PC-9 (cell line): ENCODE data around the gene CDKN1C. TPM values are rescaled to one million over a fixed set of nuclear protein-coding genes. Genes with fewer than 3 reads are reported as not detected.

Experiments used
- BruUV-seq: library from RNA; stranded (reverse); fragments of 400-500 nt; replicated peaks from 2 replicates; lab custom pipeline; 2021; lab: Mats Ljungman, UMichigan
- CTCF ChIA-PET: fragments of 300-600 bp; sonication (Branson Sonifier 250); formaldehyde crosslinking; loops from one replicate; lab custom pipeline; 2022; ENCODE audit warnings: antibody characterized with exemption; lab: Charles Lee
- POLR2A ChIA-PET: fragments of 300-600 bp; sonication (Branson Sonifier 250); formaldehyde crosslinking; loops from one replicate; lab custom pipeline; 2022; ENCODE audit warnings: antibody characterized with exemption; ENCODE audit not compliant: unreplicated experiment; lab: Charles Lee
- DNase-seq, 2 experiments: peaks; one replicate each; pipeline versions ENCODE4 v3.0.0 to v3.0.0-alpha.2; 2015 to 2022; ENCODE audit warnings: mixed read lengths in 1 of 2
- H2AFZ ChIP-seq: fragments of 200-600 bp; sonication (generic); 2 replicates; pipeline ENCODE4 v1.8.1; 2017; ENCODE audit warnings: antibody characterized with exemption
- H3F3A ChIP-seq: fragments of 200-600 bp; sonication (generic); 2 replicates; pipeline ENCODE4 v1.8.1; 2017; ENCODE audit warnings: antibody characterized with exemption, mild to moderate bottlenecking, low read depth; ENCODE audit not compliant: insufficient read depth
- H3K27ac ChIP-seq: fragments of 200-600 bp; sonication (generic); 2 replicates; pipeline ENCODE4 v1.6.1; 2016; ENCODE audit warnings: mixed run types
- H3K27me3 ChIP-seq: fragments of 200-600 bp; sonication (generic); 2 replicates; pipeline ENCODE4 v1.6.1; 2016; ENCODE audit warnings: low read depth, mixed run types; ENCODE audit not compliant: insufficient read depth
- H3K36me3 ChIP-seq: fragments of 200-600 bp; sonication (generic); 2 replicates; pipeline ENCODE4 v1.6.1; 2016; ENCODE audit warnings: low read depth, mixed run types
- H3K4me1 ChIP-seq: fragments of 200-600 bp; sonication (generic); replicated peaks from 2 replicates; pipeline ENCODE4 v1.6.1; 2016; ENCODE audit warnings: mixed run types; ENCODE audit not compliant: insufficient read depth
- H3K4me2 ChIP-seq: fragments of 200-600 bp; sonication (generic); 2 replicates; pipeline ENCODE4 v1.6.1; 2017; ENCODE audit warnings: mixed run types
- H3K4me3 ChIP-seq: fragments of 200-600 bp; sonication (generic); 2 replicates; pipeline ENCODE4 v1.6.1; 2016; ENCODE audit warnings: mixed run types
- H3K79me2 ChIP-seq: fragments of 200-600 bp; sonication (generic); 2 replicates; pipeline ENCODE4 v1.6.1; 2017; ENCODE audit warnings: low read depth, mixed run types
- H3K9me2 ChIP-seq: fragments of 200-600 bp; sonication (generic); 2 replicates; pipeline ENCODE4 v1.8.1; 2017; ENCODE audit warnings: mild to moderate bottlenecking; ENCODE audit not compliant: insufficient read depth
- H3K9me3 ChIP-seq: fragments of 200-600 bp; sonication (generic); 2 replicates; pipeline ENCODE4 v1.8.1; 2016; ENCODE audit warnings: low read depth; ENCODE audit not compliant: insufficient read depth
- H4K20me1 ChIP-seq: fragments of 200-600 bp; sonication (generic); 2 replicates; pipeline ENCODE4 v1.8.1; 2017; ENCODE audit not compliant: insufficient read depth
- EZH2 ChIP-seq: fragments of 200-600 bp; sonication (generic); IDR thresholded peaks from 2 replicates; pipeline ENCODE4 v1.8.0; 2017; ENCODE audit warnings: antibody characterized with exemption, low read depth
- intact Hi-C: fragments of 100-400 bp; cut with micrococcal nuclease; formaldehyde crosslinking; loops from one replicate; pipeline ENCODE4 v1.10.0; 2022; ENCODE audit not compliant: unreplicated experiment
- total RNA-seq: library from RNA; stranded (reverse); gene quantifications from 2 replicates; pipeline ENCODE4 v1.2.3, GENCODE V29; 2021
- TF ChIP-seq, protein P1 (sequence below): fragments of 200-600 bp; sonication (generic); conservative IDR thresholded peaks from 2 replicates; pipeline ENCODE4 v1.6.1; 2017; ENCODE audit warnings: mixed run types, antibody characterized with exemption, mild to moderate bottlenecking, moderate library complexity

CDKN1C gene
- total RNA-seq, 1 experiment from 2014 or later, result 5.1 TPM

DNA sequence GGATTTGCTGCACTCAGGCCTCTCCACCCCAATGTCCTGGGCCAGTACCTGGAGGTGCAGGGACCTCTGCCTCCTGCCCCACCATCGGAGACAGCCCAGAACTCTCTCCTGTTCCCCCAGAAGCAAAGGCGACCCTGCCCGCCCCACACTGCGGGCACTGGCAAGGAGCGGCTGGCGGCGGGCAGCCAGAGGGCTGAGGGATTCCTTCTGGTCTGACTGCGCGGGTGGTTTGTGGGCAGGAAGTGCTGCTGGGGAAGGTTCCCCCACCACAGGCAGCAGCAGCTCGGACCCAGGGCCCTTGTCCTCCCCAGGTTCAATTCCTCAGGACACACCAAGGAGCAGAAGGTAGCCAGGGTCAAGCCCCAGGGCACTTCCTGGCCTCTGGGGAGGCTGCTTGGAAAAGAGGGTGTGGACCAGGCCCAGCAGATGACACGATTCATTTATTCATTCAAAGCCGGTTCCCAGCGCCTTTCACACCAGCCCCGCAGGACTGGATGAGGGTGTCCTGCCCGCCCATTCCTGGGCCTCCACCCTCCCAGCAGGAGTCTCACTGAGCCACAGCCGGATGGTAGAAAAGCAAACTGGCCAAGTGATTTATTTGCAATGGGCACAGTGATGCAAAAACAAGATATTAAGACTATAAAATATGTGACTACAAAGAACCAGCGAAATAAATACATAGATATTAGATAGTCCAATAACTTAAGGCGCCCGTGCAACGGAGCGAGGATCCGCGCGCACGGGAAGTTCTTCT lies 42.5 kb upstream of the CDKN1C start:
- CTCF ChIA-PET, result no interaction called here

DNA sequence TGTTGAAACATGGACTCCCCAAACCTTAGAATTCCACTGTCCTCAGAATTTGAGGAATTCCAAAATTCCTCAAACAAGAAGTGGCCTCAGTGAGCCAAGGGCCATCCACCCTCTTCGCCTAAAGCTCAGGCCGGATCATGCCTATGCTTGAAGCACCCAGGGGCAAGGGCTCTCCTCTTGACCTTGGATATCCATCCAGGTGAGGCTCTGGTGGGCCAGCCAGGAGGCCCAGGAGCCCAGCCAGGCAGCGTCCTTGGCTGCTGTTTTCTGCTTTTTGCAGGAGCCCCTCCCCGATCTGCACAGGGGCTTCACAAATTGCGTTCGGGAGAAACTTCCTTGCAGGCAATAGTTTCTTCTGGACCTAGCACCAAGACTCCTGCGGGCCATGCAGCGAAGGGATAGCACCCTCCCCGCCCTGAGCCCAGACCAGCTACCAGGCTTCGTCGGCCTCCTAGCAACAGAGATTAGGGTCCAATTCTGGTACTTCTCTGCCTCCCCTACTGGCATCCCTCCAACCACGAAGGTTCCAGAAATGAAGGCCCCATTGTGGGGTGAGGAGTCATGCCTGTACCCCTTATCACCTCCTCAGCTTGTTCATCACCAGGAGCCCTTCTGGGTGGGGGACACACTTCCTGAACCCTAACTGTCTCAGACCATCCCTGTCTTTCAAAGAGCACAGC lies 41.7 kb upstream of the CDKN1C start:
- intact Hi-C loops, result no loop called here
- H3K4me2 ChIP-seq, result peak overlapping the region; percentile 83
- no TSS peak for BruUV-seq
- H3K4me3 ChIP-seq, result peak overlapping the region; percentile 81; the same call in 1 of the 2 replicates
- H3F3A ChIP-seq, result peaks cover 5% of the 10 kb centered on the region; the same call in 1 of the 2 replicates
- no peak for DNase-seq
- peaks cover 28% of the 10 kb centered on the region for H3K79me2 ChIP-seq
- H3K9me2 ChIP-seq, result no peaks in the 10 kb centered on the region
- TF ChIP-seq, protein P1, sequence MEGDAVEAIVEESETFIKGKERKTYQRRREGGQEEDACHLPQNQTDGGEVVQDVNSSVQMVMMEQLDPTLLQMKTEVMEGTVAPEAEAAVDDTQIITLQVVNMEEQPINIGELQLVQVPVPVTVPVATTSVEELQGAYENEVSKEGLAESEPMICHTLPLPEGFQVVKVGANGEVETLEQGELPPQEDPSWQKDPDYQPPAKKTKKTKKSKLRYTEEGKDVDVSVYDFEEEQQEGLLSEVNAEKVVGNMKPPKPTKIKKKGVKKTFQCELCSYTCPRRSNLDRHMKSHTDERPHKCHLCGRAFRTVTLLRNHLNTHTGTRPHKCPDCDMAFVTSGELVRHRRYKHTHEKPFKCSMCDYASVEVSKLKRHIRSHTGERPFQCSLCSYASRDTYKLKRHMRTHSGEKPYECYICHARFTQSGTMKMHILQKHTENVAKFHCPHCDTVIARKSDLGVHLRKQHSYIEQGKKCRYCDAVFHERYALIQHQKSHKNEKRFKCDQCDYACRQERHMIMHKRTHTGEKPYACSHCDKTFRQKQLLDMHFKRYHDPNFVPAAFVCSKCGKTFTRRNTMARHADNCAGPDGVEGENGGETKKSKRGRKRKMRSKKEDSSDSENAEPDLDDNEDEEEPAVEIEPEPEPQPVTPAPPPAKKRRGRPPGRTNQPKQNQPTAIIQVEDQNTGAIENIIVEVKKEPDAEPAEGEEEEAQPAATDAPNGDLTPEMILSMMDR, result no peak
- TF ChIP-seq EZH2, result no peak
- peak overlapping the region; percentile 99; the same call in 1 of the 2 replicates for H3K27ac ChIP-seq
- ChIA-PET POLR2A (interaction anchor here (1.0 kb wide), 1 partner anchor 537 kb away, joined by 8 read pairs; no protein-coding TSS in a partner anchor), CTCF (no interaction called here)
- no peaks in the 10 kb centered on the region for H3K9me3 ChIP-seq
- no peak overlapping the region for H2AFZ ChIP-seq
- peaks cover 36% of the 10 kb centered on the region for H3K4me1 ChIP-seq
- no peaks in the 10 kb centered on the region for H3K27me3 ChIP-seq
- peaks cover 5% of the 10 kb centered on the region; the same call in 1 of the 2 replicates for H4K20me1 ChIP-seq
- no peaks in the 10 kb centered on the region for H3K36me3 ChIP-seq

More for the DNA sequence above, 42.5 kb upstream of the CDKN1C start:
- no peak overlapping the region for H2AFZ ChIP-seq
- peaks cover 11% of the 10 kb centered on the region for H3F3A ChIP-seq
- TF ChIP-seq, protein P1, result no peak
- no peak for TF ChIP-seq EZH2
- peak; percentile 56 to 57 for DNase-seq
- H3K27me3 ChIP-seq, result no peaks in the 10 kb centered on the region
- intact Hi-C loops, result loop anchor here (2.0 kb wide), 1 partner anchor 15 kb away; no protein-coding TSS in a partner anchor
- no TSS peak for BruUV-seq
- peak overlapping the region; percentile 99 for H3K27ac ChIP-seq
- H3K4me1 ChIP-seq, result peaks cover 44% of the 10 kb centered on the region
- POLR2A ChIA-PET, result interaction anchor here (0.6 to 1.0 kb wide), 2 partner anchors 34 to 538 kb away, joined by 5 to 8 read pairs; no protein-coding TSS in a partner anchor
- H3K4me3 ChIP-seq, result peak overlapping the region; percentile 81
- no peaks in the 10 kb centered on the region for H3K36me3 ChIP-seq
- peak overlapping the region; percentile 83 for H3K4me2 ChIP-seq
- no peaks in the 10 kb centered on the region for H3K9me3 ChIP-seq
- peaks cover 28% of the 10 kb centered on the region for H3K79me2 ChIP-seq
- peaks cover 5% of the 10 kb centered on the region; the same call in 1 of the 2 replicates for H4K20me1 ChIP-seq
- no peaks in the 10 kb centered on the region for H3K9me2 ChIP-seq

DNA sequence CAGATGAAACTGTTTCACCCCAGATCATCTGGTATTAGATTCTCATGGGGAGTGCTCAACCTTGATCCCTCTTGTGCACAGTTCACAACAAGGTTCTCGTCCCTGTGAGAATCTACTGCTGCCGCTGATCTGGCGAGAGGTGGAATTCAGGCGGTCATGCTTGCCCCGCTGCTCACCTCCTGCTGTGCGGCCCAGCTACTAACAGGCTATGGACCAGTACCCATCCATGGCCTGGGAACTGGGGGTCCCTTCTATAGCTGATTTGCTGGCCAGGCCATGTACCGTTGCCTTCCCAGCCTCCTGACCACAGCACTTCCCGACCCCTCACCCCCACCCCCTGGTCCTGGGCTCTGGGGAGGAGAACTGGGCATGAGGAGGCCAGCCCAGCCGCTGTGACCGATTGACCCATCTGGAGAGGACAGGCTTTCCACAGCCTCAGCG lies 41.1 kb upstream of the CDKN1C start:
- CTCF ChIA-PET, result no interaction called here

More for the DNA sequence above, 41.1 kb upstream of the CDKN1C start:
- H3K4me3 ChIP-seq, result no peak overlapping the region
- no peaks in the 10 kb centered on the region for H3K27me3 ChIP-seq
- intact Hi-C loops, result no loop called here
- no peak overlapping the region for H3K27ac ChIP-seq
- H3K79me2 ChIP-seq, result peaks cover 28% of the 10 kb centered on the region
- TF ChIP-seq, protein P1, result no peak
- no peak for TF ChIP-seq EZH2
- H3K4me2 ChIP-seq, result peak overlapping the region; percentile 83; the same call in 1 of the 2 replicates
- POLR2A ChIA-PET, result no interaction called here
- BruUV-seq, result no TSS peak
- H3K9me2 ChIP-seq, result no peaks in the 10 kb centered on the region
- peaks cover 31% of the 10 kb centered on the region for H3K4me1 ChIP-seq
- H3F3A ChIP-seq, result peaks cover 5% of the 10 kb centered on the region; the same call in 1 of the 2 replicates
- H3K36me3 ChIP-seq, result no peaks in the 10 kb centered on the region
- H3K9me3 ChIP-seq, result no peaks in the 10 kb centered on the region
- DNase-seq, result no peak
- H2AFZ ChIP-seq, result no peak overlapping the region
- H4K20me1 ChIP-seq, result peaks cover 5% of the 10 kb centered on the region; the same call in 1 of the 2 replicates
